Thoracic aorta (tissue), 2 donors: ENCODE measurements around the gene CCR2. TPM values are rescaled to one million over a fixed set of nuclear protein-coding genes. Genes with fewer than 3 reads are reported as not detected.

Experiments
- ATAC-seq: fragments of 150-250 bp; one replicate; pipeline ENCODE4 v1.8.0; 2017; ENCODE audit warnings: low read depth; ENCODE audit not compliant: insufficient number of reproducible peaks, low FRiP score
- DNase-seq: peaks from one replicate; pipeline ENCODE4 v3.0.0-alpha.2; 2020; ENCODE audit warnings: low spot score
- H3K27ac ChIP-seq, 2 donors: fragments of 200-600 bp; sonication (generic); 1 replicate in 1 of 2; 2 replicates in 1 of 2; pipeline ENCODE4 v1.5.1; 2016; ENCODE audit warnings: mild to moderate bottlenecking in 2 of 2, moderate library complexity in 2 of 2
- H3K27me3 ChIP-seq: fragments of 200-600 bp; sonication (generic); replicated peaks from 2 replicates; pipeline ENCODE4 v1.6.0; 2016; ENCODE audit warnings: mild to moderate bottlenecking; ENCODE audit not compliant: insufficient read depth
- H3K36me3 ChIP-seq: fragments of 200-600 bp; sonication (generic); one replicate; pipeline ENCODE4 v1.5.1; 2016
- H3K4me1 ChIP-seq, 2 donors: fragments of 200-600 bp; sonication (generic); 1 replicate in 1 of 2; 2 replicates in 1 of 2; pipeline versions ENCODE4 v1.5.1 to v1.6.0; 2016; ENCODE audit warnings: low read depth in 2 of 2, mild to moderate bottlenecking in 1 of 2; ENCODE audit not compliant: control insufficient read depth in 1 of 2
- H3K4me3 ChIP-seq: fragments of 200-600 bp; sonication (generic); 2 replicates; pipeline ENCODE4 v1.5.1; 2016; ENCODE audit warnings: mild to moderate bottlenecking
- H3K9me3 ChIP-seq: fragments of 200-600 bp; sonication (generic); 2 replicates; pipeline ENCODE4 v1.5.1; 2016
- total RNA-seq, 2 donors: library from RNA; depleted of rRNA; stranded (reverse); fragments of >200 nt; gene quantifications; one replicate each; pipeline versions ENCODE4 v1.1.0 to v1.2.3, GENCODE V29; 2016
- TF ChIP-seq, protein P1 (sequence below): fragments of 200-600 bp; sonication (generic); IDR thresholded peaks from one replicate; pipeline ENCODE4 v1.5.1; 2019; ENCODE audit warnings: antibody characterized with exemption

CCR2 gene
- total RNA-seq, 2 donors from 2014 or later = 0.41 to 8.2 TPM

DNA sequence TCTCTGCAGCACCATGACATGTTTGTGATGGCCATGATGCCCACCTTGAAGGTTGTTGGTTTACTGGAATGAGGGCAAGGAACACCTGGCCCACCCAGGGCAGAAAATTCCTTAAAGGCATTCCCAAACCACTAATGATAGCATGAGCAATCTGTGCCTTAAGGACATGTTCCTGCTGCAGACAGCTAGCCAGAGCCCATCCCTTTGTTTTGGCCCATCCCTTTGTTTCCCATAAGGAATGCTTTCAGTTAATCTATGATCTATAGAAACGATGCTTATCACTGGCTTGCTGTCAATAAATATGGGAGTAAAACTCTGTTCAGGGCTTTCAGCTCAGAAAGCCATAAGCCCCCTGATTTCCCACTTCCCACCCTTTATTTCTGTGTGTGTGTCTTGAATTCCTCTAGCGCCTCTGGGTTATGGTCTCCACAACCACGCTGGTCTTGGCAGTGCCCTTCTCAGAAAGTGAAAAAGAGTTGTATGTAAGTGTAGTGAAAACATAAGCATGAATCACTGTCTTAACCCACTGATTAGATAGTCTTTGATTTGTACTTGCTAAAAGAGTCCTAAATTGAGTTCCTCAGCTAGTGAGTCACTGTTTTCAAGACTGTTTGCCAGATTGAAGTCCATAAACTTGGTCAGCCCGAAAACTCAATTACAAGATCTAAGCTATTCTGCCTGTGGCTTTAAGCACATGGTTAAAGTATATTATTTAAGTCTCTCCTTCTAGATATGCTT, 19.0 kb upstream of the CCR2 start:
- H3K4me1 ChIP-seq = no peaks in the 10 kb centered on the region
- H3K36me3 ChIP-seq = no peaks in the 10 kb centered on the region
- DNase-seq (no peak), ATAC-seq (no peak)
- H3K27ac ChIP-seq = no peak overlapping the region
- no peak overlapping the region for H3K4me3 ChIP-seq
- peaks cover 9% of the 10 kb centered on the region for H3K9me3 ChIP-seq
- TF ChIP-seq, protein P1, sequence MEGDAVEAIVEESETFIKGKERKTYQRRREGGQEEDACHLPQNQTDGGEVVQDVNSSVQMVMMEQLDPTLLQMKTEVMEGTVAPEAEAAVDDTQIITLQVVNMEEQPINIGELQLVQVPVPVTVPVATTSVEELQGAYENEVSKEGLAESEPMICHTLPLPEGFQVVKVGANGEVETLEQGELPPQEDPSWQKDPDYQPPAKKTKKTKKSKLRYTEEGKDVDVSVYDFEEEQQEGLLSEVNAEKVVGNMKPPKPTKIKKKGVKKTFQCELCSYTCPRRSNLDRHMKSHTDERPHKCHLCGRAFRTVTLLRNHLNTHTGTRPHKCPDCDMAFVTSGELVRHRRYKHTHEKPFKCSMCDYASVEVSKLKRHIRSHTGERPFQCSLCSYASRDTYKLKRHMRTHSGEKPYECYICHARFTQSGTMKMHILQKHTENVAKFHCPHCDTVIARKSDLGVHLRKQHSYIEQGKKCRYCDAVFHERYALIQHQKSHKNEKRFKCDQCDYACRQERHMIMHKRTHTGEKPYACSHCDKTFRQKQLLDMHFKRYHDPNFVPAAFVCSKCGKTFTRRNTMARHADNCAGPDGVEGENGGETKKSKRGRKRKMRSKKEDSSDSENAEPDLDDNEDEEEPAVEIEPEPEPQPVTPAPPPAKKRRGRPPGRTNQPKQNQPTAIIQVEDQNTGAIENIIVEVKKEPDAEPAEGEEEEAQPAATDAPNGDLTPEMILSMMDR = no peak
- no peaks in the 10 kb centered on the region for H3K27me3 ChIP-seq

DNA sequence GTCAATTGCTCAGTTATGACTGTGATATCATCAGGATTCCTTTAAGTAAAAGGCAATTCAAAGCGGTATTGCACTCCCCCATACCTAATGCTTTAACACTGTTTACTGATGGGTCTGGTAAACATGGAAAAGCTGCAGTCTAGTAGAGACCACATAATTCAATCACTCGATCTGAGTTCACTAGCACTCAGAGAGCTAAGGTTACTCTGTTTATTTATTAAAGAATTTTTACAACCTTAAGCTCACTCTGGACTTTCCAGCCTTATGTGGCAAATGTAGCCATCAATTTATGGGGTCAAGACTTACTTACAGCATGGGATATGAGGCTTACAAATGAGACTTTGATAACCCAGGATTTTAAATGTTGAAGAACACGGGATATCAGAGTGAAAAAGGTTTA, 18.4 kb upstream of the CCR2 start:
- no peaks in the 10 kb centered on the region for H3K4me1 ChIP-seq
- H3K36me3 ChIP-seq = no peaks in the 10 kb centered on the region
- H3K27me3 ChIP-seq = no peaks in the 10 kb centered on the region
- H3K9me3 ChIP-seq = peaks cover 9% of the 10 kb centered on the region
- no peak for ATAC-seq
- TF ChIP-seq, protein P1 = no peak
- H3K27ac ChIP-seq = no peak overlapping the region
- DNase-seq = no peak
- no peak overlapping the region for H3K4me3 ChIP-seq

DNA sequence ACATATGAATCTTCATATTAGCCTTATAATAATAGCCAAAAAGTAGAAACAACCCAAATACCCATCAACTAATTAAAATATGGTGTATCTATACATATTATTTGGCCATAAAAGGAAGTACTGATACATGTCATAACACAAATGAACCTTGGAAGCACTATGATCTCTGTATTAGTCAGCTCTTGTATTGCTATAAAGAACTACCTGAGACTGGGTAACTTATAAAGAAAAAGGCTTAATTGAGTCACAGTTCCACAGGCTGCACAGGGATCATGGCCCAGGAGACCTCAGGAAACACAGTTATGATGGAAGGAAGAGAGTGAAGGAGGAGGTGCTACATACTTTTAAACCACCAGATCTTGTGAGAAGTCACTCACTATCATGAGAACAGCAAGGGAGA, 16.0 kb upstream of the CCR2 start:
- Histone ChIP-seq H3K27me3 (no peaks in the 10 kb centered on the region), H3K27ac (no peak overlapping the region), H3K36me3 (no peaks in the 10 kb centered on the region), H3K9me3 (peaks cover 9% of the 10 kb centered on the region), H3K4me1 (no peaks in the 10 kb centered on the region), H3K4me3 (no peak overlapping the region)
- ATAC-seq (no peak), DNase-seq (no peak)
- TF ChIP-seq, protein P1 = no peak

DNA sequence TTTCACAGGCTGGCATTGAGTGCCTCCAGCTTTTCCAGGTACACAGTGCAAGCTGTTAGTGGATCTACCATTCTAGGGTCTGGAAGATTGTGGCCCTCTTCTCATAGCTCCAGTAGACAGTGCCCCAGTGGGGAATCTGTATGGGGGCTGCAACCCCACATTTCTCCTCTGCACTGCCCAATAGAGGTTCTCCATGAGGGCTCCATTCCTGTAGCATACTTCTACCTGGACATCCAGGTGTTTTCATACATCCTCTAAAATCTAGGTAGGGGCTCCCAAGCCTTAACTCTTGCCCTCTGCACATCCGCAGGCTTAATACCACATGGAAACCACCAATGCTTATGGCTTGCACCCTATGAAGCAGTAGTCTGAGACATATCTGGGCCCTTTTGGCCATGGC, 15.1 kb upstream of the CCR2 start:
- no peak overlapping the region for H3K27ac ChIP-seq
- H3K36me3 ChIP-seq = no peaks in the 10 kb centered on the region
- ATAC-seq (no peak), DNase-seq (no peak)
- TF ChIP-seq, protein P1 = no peak
- no peaks in the 10 kb centered on the region for H3K4me1 ChIP-seq
- H3K4me3 ChIP-seq = no peak overlapping the region
- H3K9me3 ChIP-seq = peaks cover 9% of the 10 kb centered on the region
- H3K27me3 ChIP-seq = no peaks in the 10 kb centered on the region

DNA sequence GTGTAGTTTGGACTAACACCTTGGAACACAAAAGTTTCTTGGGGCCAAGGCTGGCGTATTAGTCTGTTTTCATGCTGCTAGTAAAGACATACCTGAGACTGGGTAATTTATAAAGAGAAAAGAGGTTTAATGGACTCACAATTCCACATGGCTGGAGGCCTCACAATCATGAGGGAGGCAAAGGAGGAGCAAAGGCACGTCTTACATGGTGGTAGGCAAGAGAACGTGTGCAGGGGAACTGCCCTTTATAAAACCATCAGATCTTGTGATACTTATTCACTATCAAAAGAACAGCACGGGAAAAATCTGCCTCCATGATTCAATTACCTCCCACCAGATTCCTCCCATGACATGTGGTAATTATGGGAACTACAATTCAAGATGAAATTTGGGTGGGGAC, 9.4 kb upstream of the CCR2 start:
- no peaks in the 10 kb centered on the region for H3K4me1 ChIP-seq
- no peak for ATAC-seq
- H3K4me3 ChIP-seq = no peak overlapping the region

More for the DNA sequence above, 9.4 kb upstream of the CCR2 start:
- Histone ChIP-seq H3K27ac (no peak overlapping the region), H3K9me3 (no peaks in the 10 kb centered on the region), H3K36me3 (no peaks in the 10 kb centered on the region), H3K27me3 (no peaks in the 10 kb centered on the region)
- DNase-seq = no peak
- TF ChIP-seq, protein P1 = no peak
